HuH-7 (cell line): ENCODE data around the gene STXBP6.
"Not testable (repeated sequence)": the region's sequence is repeated elsewhere in the genome, so short reads cannot be mapped to it uniquely, and the experiment has no call there.

Source experiments
- DNase-seq: peaks from one replicate; pipeline ENCODE4 v3.0.0; 2011; ENCODE audit warnings: low spot score

Gene STXBP6

DNA sequence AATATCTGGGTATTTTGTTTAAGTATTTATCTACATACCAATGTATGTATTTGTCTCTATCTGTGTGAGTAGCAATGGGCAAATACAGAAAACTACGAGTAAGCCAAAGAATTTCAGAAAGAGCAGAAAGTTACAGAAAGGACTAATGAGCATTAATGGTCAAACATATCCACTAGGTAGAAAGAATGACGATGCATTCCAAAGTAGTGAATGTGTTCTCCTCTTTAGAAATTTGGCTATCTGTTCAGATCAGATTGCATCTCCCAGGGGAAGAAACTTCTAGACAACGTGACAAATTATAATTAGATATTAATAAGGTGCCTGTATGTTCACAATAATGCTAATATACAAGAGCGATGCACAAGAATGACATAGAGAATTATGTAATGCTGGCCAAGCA, 221.5 kb downstream of the STXBP6 start:
- DNase-seq = no peak

DNA sequence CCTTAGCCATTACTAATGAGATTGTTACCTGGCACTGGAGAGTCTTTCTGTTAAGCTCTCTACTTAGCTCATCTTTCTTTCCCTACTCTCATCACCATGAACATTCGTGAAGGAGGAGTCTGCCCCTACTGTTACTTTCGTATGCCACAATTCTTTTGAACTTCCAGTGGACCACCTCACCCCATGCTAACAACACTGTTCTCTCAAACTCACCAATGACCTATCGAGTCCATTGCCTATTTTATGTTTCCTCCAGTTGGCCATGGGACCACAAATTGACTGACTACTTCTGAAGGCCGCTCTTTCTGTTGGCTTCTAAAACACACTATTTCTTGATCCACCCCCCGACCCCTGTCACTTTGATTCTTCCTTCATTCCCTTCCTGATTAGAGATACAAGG, 223.6 kb downstream of the STXBP6 start:
- DNase-seq = no peak

DNA sequence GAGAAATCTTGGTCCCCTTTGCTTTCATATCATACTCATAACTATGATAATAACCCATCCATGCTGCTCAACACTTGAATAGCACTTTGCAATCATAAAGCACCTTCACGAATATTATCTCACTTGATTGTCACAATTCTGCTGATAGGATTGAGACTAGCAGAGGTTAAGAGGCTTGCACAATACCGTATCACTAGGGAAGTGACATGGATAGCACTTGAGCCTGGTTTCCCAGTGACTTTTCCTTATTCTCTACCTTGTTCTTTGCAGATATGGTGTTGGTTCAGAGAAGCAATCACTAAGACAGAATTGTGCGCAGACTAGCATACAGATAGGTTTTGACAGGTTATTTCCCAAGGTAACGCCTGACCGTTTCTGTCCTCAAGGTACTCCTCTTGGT, 229.3 kb downstream of the STXBP6 start:
- DNase-seq = no peak

DNA sequence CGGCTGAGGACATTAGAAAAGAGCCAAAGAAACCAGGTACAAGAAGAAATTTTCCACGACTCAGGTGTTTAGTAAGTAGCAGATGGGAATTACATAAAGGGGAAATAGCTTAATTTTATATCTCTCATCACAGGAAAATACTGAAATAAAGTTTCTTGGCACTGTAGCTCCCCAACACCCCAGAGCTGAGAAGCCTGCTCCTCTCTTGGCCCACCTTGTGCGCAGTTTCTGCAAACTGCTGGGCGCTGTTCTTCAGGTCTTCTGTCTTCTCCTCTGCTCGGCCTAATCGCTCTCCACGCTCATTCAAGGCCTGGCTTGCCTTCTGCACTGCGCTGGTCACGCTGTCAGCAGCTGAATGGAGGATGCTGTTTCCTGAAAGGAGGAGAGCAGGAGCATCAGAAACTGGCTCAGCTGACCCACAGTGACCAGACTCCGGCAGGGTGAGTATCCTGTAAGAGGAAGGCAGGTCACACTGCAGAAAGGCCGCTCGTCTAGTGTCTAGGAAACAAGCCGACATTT, 231.1 kb downstream of the STXBP6 start:
- no peak for DNase-seq

DNA sequence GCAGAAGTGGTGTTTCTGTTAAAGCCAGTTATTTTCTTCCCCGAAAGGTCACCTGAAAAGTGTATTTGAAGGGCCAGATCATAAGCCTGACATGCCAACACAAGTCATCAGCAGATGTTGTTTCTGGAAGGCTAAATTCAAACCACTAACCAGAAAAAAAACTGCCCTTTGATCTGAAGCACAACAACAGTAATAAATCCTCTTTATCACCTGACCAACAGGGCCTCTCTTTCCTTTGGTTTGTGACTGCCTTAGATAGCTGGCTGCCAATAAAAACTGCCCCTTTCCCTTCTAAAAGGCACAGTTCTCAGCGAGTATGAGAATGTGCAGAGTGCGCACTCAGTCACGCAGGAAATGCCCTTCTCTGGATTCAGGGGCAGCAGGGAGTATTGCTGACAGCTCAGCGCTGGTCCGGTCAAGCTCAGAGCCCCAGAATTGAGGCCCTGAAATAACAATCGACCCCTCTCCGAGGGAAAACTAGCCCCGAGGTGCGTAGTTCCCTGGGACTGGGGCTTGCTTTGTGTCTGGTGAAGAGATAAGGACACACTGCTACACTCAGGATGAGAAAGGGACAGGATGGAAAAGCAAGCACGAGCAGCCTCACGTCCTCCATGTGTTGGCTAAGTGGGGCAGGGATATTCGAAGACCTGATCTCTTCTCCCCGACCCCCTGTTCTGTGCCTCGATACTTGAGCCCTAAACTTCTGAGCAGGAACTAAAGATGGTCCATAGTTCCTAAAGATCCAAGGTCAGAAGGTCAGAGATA, 231.7 kb downstream of the STXBP6 start:
- DNase-seq = peak; percentile 51

DNA sequence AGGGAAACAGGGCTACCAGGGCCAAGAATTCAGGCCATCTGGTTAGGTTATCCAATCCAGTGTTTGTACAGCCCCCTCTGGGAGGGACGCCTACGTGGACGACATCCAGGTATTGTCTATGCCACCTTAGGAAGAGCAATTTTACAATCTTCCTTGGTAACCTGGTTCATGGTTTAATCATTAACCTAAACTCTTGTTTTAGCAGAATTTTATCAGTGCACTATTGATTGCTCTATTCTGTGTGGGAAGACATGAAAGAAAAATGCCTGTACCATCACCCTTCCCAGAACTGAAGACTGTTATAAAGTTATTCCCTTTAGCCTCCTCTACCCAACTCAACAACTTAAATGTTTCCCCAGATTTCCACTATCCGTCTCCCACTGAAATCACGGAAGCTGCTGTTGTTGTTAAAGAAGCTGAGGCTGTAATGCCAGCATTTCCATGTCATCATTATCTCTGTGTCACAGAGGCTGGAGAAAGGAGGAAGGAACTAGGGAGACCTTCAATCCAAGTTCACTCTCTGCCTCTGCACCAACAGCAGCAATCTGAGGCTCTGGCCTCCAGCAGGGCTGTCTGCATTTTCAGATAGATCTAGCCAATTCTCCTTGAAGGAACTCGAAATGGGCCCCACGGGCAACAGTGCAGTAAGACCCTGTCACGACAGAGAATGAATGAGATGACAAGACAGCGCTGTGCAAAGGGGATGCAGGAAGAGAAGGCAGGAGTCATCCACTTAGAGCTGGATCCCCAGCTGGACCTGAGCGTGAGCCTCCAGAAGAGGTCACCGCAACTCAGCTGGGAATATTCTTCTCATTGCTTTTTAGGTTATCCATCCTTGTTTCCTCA, 232.5 kb downstream of the STXBP6 start:
- no peak for DNase-seq

DNA sequence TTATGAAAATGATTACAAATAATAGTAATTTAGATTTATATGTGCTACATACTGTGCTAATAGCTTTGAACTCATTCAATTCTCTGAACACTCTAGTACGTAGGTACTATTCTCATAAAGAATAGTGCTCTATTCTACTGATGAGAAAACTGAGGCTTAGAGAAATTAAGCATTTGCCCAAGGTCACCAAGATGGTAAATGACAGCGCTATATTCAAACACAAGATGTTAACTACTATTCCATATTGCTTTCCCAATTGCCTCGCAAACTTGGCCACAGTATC, 233.1 kb downstream of the STXBP6 start:
- DNase-seq = no peak

DNA sequence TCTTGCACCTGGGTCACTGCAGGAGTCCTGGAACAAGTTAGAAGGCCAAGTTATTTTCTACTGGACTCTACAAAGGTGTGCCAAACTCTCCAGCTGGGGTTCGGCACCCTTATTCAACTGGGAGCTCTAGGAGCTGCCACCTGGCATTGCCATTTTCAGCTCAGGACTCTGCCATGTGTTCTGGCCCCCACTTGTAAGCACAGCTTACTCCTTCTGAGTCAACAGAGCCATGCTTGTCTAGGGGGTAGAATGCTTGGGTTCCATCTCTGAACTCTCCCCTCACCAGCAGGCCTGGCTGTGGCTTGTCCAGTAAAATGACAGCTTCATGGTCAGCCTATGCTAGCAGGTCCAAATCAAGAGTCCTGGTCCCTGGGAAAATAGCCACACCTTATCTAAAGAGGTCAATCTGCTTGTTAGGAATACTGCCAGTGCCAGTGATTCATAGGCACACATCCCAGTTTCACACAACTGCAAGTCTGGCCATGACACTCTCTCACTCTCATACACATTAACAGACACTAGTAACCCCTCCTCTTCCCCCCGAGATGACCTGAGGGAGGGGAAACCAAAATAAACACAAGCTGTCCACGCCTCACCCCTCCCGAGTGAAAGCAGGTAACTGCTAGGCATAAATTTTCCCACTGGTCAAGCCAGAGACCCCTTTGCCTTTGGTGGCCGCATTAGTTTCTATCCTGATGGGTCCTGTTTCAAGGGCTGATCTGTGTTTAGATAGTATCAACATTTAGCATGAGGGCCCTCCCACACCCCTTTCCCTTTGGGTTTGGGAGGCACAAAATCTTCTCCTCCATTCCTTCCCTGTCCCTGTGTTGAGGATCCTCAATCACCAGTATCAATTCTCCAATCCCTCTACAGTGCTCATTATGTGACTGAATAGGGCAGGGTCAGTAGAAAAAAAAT, 233.7 kb downstream of the STXBP6 start:
- no peak for DNase-seq

DNA sequence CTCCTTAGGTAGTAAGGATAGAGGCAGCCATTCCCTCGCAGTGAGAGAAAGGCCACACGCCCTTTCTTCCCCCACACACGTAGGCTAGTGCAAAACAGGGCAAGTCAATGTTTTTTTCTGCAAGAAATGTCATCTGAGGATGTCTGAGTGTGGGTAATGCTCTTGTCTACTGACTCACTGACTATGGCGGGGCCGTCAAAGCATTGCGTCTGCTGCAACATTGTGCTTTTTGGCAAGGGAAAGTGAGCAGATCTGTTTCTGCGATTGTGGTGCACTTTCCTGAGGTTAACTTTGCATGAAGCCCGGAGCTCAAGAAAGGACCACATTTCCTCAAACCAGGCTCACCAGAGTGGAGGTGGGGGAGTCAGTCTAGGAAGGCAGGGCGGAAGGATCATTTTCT, 234.4 kb downstream of the STXBP6 start:
- no peak for DNase-seq

DNA sequence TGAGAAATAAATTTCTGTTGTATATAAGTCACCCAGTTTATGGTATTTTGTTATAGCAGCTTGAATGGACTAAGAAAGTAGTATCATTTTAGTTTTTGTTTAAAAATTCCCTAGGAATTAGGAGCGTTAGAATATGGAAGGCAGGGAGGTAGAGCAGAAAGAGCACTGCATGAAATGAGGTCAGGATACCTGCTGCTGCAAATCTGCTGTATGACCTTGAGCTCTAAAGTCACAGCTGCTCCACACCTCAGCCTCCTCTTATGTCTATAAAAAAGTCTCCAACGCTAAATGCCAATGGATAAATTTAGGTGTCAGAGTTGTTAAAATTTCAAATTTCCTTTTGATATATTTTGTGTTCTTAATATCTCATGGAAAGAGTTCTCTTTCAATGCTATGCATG, 235.0 kb downstream of the STXBP6 start:
- DNase-seq = no peak

DNA sequence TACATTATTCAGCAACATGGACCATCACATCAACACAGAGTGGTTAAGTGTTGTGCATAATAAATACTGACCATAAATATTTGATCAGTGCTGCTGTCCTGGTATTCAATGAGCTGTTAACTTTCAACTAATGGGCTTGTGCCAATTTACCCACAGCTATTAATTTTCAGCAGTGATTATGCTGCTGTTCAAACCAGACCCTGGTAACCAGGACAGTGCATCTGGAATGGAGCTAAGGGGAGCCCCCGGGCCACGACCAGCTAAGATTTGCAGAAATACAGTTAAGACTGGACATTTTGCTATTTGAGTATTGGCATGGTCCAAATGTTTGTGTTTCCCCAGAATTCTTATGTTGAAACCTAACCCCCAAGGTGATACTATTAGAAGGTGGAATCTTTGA, 235.6 kb downstream of the STXBP6 start:
- DNase-seq = no peak

DNA sequence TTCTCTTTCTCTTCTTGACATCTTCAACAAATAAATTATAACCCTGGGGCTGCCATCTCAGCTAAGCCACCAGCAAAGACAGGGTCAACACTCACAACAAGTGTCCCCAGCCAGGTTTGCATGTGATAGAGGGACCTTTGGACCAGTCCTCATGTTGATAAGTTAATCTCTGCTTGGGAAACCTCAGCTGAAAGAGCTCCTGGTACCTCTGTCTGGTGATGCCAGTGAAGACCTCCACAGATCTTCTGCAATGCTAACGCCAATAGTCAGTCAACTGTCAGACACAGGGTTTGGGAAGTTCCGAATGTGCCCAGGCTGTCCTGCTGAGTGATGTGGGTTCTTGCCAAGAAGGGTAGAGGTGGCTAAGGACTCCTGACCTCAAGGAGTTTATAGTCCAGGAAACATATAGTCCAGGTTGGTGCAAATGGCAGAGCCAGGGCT, 236.1 kb downstream of the STXBP6 start:
- DNase-seq = no peak

DNA sequence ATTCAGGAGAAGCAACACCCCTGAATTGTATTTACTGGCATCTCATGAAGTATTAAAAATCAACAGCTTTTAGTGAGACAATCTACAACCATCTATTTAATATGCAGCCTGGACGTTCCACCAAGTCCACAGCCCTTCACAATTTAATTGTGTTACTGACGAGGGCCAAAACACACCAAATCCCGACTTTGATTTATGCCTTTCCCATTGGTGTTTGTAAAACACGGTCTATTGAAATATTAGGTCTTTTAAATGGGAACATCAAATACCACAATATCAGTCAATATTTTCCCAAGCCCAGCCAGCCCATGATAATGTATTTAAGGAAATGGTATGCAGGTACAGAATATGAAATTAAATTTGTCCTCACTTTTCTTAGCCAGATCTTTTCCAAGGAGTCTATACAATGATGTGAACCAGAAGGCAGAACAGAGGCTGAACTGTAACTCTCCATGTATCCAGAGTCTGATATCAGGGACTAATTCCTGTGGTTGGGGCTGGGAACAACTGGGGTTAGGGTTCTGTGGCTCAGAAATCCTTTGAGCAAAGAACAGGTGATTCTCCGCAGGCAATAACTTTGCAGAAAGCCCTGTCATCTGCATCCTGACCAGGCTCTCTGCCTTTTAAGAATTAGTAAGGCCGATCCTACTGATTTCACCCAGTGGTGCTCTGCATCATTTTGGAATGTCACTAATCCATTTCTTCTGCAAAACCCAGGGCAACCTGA, 236.7 kb downstream of the STXBP6 start:
- no peak for DNase-seq

DNA sequence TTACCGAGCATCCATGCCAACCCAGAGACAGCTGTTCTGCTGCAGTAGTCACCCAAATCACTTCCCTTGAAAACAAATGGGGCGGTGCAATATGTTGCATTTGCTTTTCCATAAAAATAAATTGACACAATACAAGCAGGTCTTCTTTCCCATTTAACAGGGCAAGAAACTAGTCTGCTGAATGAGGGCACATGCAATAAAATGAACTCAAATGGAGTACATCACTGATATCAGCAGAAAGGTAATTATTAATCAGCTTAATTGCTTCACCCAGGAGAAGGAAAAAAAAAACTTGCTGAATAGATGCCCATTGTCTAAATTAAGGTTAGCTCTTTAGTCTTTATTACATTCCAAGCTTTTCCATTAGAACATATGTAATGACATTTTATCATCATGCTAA, 240.8 kb downstream of the STXBP6 start:
- DNase-seq = no peak

DNA sequence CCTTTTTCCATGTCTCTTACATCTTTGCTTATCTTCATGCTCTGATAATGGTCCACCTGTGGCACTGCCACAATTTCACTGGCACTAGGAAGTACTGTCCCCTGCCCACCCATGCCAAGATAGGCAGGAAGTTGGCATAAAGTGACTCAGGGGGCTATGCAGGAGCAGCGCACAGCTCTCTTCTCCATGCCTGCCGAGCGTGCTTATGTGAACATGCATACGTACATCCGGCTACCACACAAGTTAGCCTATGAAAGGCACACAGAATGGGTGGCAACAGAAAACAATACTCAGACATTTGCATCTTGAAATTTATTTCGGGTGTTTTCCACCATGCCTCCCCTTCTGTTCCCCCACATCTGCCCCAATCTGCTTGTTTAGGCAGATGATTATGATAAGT, 241.5 kb downstream of the STXBP6 start:
- no peak for DNase-seq

DNA sequence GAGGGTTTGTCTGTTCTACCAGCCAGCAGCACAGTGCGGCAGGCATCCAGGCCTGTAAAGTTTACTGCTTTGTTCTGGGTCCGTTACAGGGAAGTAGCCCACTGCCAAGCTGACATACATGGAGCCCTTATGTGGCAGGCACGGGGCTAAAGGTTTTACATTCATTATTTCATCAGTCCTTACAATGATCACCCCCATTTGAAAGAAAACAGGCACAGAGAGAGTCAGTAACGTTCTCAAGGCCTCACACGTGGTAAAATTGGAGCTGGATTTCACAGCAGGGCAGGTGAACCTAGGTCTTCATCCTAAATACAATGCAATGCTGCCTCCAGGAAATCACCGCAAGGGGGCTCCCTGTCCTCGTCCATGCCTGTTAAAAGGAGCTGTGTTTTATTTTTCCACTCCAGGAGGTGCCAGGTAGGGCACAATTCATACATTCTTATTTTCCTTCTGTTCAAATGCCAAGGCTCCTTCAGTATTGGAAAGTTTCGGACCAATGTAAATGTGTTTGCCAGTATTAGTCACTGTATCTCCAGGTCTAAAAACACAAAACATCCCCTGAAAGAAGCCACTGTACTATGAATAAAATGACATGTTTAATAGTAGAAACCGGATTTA, 243.8 kb downstream of the STXBP6 start:
- DNase-seq = peak; percentile 46

DNA sequence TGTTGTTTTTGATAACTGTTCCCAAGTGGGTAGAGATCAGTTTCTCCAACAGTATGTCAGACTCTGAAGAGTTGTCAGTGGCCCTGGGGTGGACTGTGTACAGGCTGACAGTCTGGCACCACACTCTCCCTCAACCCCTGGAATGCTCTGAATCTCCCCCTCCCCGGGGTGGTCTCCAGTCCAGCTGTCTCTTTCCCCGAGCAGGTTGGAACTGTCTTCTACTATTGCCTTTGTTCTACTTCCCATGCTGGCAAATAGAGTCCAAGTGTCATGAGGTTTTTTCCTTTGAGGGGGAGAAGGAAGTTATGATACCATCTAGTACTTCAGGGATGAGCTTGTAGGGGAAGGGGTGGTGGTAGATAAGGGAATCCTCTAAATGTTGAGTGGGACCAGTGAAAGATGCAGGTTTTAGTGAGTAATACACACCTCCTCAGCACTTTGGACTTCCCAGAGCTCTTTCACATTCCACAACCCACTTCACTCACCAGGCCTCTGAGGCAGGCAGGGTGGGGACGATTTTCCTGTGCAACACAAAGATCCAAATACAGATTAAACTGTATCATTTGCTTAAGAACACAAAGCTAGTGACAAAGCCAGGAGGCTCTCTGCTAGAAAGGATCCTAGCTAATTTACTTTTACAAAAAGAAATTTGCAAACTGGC, 245.3 kb downstream of the STXBP6 start:
- no peak for DNase-seq

DNA sequence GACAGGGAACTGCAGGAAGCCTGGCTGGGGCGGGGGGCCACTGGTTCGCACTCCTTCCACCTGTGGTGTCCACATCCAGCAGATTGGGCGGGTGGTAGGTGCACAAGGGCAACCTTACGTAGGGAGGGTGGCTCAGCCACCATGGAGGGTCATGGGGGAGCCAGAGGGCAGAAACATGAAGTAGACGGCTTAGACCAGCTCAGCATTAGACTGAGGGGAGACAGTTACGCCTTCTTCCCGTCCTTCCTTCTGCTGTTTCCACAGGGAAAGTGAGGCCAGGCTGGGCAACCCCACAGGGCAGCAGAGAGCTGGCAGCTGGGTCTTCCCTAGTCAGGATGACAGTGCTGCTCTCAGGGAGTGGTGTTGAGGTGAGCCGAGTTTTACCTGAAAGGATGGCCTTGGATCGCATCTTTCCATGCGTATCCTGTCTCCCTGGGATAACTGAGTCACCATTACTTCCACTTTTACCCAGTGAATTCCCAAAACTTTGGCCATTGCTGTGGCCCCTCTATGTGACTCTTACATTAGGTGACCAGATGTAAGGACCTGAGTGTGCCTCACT, 245.9 kb downstream of the STXBP6 start:
- DNase-seq = no peak

DNA sequence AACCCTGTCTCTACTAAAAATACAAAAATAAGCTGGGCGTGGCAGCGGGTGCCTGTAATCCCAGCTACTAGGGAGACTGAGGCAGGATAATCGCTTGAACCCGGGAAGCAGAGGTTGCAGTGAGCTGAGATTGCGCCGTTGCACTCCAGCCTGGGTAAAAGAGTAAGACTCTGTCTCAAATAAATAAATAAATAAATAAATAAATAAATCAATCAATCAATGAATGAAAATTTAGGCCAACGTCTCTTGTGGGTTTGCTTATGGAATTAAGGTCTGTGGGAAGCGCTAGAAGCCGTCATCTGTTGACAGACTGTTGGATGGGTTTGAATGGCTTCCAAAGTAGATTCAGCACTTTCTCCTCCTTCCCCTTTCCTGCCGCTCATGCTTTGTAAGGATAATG, 246.5 kb downstream of the STXBP6 start:
- not testable (repeated sequence) for DNase-seq

DNA sequence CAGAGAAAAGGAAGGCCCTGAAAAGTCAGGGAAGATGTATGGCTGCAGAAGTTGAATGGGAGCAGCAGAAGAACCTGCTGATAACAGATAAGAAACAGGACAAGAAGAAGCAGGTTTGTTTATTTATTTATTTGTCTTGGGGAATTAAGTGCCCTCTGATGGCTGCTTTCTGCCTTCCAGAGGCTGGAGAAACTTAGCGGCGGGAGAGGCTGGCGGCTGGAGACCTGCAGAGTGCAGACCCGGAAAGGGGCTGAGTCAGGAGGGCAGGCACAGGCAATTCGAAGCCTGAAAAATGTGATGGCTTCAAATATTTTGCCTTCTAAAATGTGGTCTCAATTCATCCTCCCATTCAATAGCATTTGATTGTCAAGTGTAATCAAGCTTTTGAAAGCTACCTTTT, 247.7 kb downstream of the STXBP6 start:
- no peak for DNase-seq
